ENCODE data around the gene ACTRT2. TPM values are rescaled to one million over a fixed set of nuclear protein-coding genes. Genes with fewer than 3 reads are reported as not detected.

Gene ACTRT2
- polyA plus RNA-seq, 4 donors: not detected

DNA sequence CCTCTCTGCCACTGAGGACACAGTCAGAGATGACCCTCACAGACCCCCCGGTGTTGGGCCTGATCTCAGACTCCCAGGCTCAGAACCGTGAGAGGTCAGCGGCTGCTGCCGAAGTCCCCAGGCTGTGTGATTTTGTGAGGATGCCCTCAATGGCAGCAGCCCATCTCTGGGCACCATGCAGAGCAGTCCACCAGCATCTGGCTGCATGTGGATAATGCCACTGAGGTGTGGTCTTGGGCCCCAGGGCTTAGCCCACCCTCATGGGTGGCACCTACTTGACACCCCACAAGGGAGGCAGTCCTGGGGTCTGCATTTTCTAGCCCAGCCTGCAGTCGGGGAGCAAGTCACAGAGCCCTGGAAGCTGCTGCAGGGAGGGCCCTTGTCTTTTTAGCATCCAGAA lies 5.5 kb upstream of the ACTRT2 start:
- DNase-seq (ENCODE audit: low read depth in 4 of 4, low spot score in 3 of 4): no peak

GRCh38 chr1:3016641-3017439 lies 4.4 kb upstream of the ACTRT2 start:
- no peak for DNase-seq (ENCODE audit: low read depth in 4 of 4, low spot score in 3 of 4)

- DNase-seq (ENCODE audit: low read depth in 4 of 4, low spot score in 3 of 4): peak in 1 of 4 donors; percentile 7
These were observed 3.7 kb upstream of the ACTRT2 start for GRCh38 chr1:3017440-3018050.

DNA sequence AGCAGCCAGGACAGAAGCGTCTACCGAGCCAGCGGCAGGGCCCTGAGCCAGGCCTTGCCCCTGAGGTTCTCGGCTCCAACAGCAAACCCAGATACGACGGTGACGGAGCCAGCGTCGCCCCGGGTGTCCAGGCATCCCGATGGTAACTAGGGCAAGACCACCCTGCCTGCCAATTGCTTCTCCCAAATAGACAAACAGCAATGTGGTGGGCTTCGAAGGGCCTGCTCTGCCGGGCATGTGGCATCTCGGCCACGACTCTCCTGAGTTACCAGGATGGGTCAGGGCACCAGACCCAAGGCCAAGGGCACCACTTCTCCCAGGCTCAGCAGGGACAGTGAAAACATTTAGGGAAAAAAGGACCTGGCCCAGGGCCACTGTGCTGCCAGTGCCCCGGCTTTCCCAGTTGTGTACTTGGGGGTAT lies 3.2 kb upstream of the ACTRT2 start:
- DNase-seq (ENCODE audit: low read depth in 4 of 4, low spot score in 3 of 4): no peak

DNA sequence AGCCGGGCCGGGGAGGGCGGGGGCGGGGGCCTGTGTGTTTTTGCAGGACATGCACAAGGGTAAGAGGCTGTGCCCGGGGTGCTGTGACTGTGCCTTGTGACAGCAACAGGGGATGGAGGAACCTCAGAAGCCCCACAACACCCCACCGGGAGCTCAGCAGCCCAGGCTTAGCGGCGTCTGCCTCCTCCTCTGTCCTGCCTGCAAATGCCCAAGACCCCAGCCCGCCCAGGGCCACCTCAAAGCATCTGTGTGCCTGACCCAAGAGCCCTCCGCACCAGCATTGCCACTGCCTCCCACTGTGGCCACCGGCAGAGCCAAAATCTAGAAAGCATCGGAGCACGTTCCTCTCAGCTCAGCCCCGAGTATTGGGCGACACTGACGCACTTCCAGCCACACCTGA lies 2.7 kb upstream of the ACTRT2 start:
- DNase-seq (ENCODE audit: low read depth in 4 of 4, low spot score in 3 of 4): no peak

GRCh38 chr1:3019007-3019515 lies 2.2 kb upstream of the ACTRT2 start:
- no peak for DNase-seq (ENCODE audit: low read depth in 4 of 4, low spot score in 3 of 4)

- no peak for DNase-seq (ENCODE audit: low read depth in 4 of 4, low spot score in 3 of 4)
These were observed 1.7 kb upstream of the ACTRT2 start for GRCh38 chr1:3019516-3020051.

- no peak for DNase-seq (ENCODE audit: low read depth in 4 of 4, low spot score in 3 of 4)
These were observed 881 bp upstream of the ACTRT2 start for GRCh38 chr1:3020263-3020909.

- no peak for DNase-seq (ENCODE audit: low read depth in 4 of 4, low spot score in 3 of 4)
These were observed 634 bp downstream of the ACTRT2 start for GRCh38 chr1:3021801-3022401.

DNA sequence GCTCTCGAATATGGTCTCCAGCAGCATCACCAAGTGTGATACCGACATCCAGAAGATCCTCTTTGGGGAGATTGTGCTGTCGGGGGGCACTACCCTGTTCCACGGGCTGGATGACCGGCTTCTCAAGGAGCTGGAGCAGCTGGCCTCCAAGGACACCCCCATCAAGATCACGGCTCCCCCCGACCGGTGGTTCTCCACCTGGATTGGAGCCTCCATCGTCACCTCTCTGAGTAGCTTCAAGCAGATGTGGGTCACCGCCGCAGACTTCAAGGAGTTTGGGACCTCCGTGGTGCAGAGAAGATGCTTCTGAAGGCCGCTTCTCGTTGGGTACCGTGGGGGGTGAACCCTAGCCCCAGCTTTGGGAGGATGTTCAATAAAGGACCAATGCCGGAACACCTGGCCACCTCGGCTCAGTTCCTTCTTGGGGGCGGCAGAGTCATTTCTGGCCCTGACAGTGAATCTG lies 1.3 kb downstream of the ACTRT2 start:
- no peak for DNase-seq (ENCODE audit: low read depth in 4 of 4, low spot score in 3 of 4)

GRCh38 chr1:3022976-3023375 lies 1.7 kb downstream of the ACTRT2 start:
- DNase-seq (ENCODE audit: low read depth in 4 of 4, low spot score in 3 of 4): no peak

- DNase-seq (ENCODE audit: low read depth in 4 of 4, low spot score in 3 of 4): no peak
These were observed 2.8 kb downstream of the ACTRT2 start for GRCh38 chr1:3024019-3024418.

DNA sequence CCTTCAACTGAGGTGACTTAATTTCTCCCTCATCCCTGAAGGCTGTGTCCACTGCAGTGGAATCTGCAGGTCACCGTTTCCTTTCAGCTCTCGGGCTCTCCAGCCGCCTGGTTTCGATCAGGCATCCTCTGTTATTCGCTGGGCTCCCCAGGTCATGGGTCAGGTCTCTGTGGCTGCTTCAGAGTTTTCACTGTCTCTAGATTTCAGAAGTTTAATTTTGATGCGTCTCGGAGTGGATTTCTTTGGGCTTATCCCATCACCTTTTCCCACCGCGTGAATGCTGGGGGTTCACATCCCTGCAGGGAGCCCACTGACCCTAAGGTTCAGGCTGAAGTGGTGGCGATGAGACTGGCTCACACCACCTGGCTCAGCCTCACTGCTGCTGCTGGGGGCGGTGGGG lies 3.3 kb downstream of the ACTRT2 start:
- DNase-seq (ENCODE audit: low read depth in 4 of 4, low spot score in 3 of 4): no peak

- DNase-seq (ENCODE audit: low read depth in 4 of 4, low spot score in 3 of 4): no peak
These were observed 4.9 kb downstream of the ACTRT2 start for GRCh38 chr1:3026124-3026523.

DNA sequence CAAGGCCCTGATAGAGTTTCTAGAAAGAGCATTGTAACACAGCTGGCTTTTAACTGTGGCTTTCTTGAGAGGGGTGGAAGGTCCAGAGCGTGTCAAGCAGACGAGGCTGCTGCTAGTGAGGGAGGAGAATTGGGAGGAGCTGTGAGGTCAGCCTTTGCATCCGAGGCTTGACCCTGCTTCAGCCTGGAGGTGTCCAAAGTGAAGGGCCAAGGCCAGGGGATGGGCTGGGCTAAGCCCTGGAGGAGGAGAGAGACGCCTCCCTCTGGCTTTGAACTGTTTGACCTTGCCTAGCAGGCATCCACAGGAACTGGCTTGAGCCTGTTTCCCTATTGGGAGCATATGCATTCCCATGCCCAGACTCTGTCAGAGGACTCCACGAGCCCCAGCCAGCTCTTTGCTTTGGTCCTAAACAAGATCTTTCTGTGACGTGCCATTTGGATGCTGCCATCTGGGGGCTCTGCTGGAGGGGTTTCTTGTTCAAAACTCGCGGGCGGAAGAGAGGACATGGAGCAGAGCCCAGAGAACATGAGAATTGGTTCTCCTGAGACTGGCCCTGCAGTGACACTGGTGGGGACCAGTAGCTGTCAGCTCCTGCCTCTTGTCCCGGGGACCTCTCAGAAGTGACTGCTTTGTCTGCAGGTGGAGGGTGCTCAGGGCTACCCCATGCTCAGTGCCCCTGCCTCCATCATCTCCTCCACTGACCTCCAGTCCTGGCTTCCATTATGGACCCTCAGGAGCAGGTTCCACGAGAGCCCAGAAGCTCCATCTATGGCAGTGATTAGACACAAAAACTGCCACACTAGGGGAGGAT lies 5.5 kb downstream of the ACTRT2 start:
- DNase-seq (ENCODE audit: low read depth in 4 of 4, low spot score in 3 of 4): no peak

DNA sequence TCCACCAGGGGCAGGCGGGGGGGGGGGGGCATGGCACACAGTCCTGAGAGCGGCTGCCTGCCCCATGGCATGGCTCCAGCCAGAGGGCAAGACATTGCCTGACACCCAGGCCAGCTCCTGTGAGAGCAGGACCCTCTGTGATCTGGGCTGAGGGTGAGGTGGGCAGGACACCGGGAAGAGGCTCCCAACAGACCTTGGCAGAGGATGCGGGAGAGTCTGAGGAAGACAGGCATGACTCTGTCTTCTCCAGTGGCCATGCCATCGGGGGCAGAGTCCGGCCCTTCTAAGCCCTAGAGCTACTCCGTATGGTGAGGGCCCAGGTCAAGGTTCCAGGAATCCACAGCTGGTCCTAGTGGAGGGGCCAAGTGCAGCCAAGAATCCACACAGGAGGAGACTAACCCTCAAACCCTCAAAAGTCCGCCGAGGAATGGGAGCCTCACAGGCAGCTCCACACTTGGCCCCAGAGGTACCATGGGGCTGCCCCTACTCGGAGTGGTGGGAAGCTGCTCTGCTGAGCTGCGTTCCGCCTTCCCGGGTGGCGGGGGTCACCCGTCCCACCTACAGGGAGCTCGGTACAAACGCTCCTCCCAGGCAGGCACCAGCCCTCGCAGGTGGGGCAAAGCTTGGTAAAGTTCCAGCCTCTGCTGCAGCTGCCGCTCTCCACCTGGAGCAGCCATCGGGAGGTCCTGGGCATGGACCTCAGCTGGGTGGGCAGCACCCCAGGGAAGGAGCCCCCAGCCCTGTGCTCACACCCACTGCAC lies 6.5 kb downstream of the ACTRT2 start:
- DNase-seq (ENCODE audit: low read depth in 4 of 4, low spot score in 3 of 4): no peak

DNA sequence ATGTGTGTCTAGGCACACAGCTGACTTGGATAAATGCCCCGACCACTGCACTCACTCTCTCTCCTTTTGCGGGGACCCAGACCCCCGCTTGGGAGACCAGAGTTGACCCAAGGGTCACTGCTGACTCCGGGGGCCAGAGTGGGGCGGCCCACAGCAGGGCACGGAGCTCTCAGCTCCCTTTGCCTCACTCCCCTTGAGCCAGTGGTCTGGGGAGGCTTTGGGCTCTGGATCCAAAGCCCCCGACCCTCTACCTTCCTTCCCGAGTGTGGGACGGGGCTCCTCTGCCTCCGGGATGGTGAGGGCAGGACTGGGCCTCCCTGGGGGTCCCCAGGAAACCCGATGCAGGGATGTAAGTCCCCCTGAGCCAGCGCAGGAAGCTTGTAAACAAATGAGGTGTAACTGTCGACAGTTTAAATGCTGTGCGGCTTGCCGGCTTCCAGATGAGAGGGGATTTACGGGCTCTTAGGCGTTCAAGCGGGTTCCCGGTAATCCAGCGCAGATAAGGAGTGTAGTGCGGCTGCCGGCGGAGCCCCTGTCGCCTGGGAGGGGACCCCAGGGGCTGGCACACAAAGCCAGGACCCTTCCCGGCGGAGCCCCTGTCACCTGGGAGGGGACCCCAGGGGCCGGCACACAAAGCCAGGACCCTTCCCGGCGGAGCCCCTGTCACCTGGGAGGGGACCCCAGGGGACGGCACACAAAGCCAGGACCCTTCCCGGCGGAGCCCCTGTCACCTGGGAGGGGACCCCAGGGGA lies 7.4 kb downstream of the ACTRT2 start:
- DNase-seq (ENCODE audit: low read depth in 4 of 4, low spot score in 3 of 4): peak in 1 of 4 donors; percentile 24

DNA sequence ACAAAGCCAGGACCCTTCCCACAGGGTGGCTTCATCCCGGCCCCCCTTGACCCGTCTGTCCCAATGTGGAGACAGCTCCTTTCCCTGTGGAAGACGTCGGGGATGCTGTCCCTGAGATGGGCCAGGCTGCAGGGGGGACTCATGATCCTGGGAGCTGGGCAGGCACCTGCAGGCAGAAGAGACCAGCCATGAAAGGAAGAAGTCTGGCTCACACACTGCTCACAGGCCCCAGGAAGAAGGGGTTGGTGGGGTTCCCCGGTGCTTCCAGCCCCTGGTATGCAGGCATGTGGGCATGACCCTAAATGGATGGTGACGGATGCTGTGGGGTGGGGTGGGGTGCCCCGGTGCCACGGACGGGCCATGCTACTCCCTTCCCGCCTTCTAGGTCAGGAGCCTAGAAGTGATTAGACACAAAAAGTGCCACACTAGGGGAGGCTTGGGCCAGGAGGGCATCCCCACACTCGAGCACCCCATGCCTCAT lies 8.3 kb downstream of the ACTRT2 start:
- DNase-seq (ENCODE audit: low read depth in 4 of 4, low spot score in 3 of 4): no peak

Measured in right renal pelvis (tissue), 4 donors.